ENCODE data around the gene MIPOL1.

Gene MIPOL1

GRCh38 chr14:37434867-37435266 is 237.1 kb downstream of the MIPOL1 start:
- Histone ChIP-seq H3K9me3 (replicated peaks in 1 of 2; ENCODE audit: control insufficient read depth in 2 of 2, insufficient read depth in 1 of 2, low read depth in 1 of 2, low read length in 2 of 2) (no peaks in the 10 kb centered on the region), H3K4ac (ENCODE audit: low read length) (no peak overlapping the region), H3K9ac (ENCODE audit: low read depth, low read length, poor library complexity) (no peak overlapping the region), H4K91ac (ENCODE audit: low read depth, low read length, poor library complexity) (no peak overlapping the region), H3K14ac (ENCODE audit: low read length) (no peak overlapping the region), H2BK15ac (ENCODE audit: low read length) (no peak overlapping the region), H2BK5ac (ENCODE audit: low read length) (no peak overlapping the region), H3K79me1 (ENCODE audit: low read depth, low read length) (no peaks in the 10 kb centered on the region), H3K27ac (replicated peaks; ENCODE audit: low read length) (no peak overlapping the region), H3K23ac (ENCODE audit: low read depth, low read length, poor library complexity) (no peak overlapping the region), H2BK120ac (ENCODE audit: low read depth, low read length) (no peak overlapping the region), H3K4me2 (ENCODE audit: insufficient read depth, low read length, poor library complexity, severe bottlenecking) (no peak overlapping the region), H2AFZ (ENCODE audit: low read length) (no peak overlapping the region), H2AK5ac (ENCODE audit: low read depth, low read length) (no peak overlapping the region), H3K27me3 (ENCODE audit: control insufficient read depth in 3 of 3, insufficient read depth in 3 of 3, low read depth in 1 of 3, low read length in 3 of 3) (no peaks in the 10 kb centered on the region), H2BK12ac (ENCODE audit: low read length) (no peak overlapping the region), H3K4me1 (ENCODE audit: control insufficient read depth in 2 of 2, insufficient read depth in 1 of 2, low read depth in 1 of 2, low read length in 2 of 2) (no peaks in the 10 kb centered on the region), H3K18ac (ENCODE audit: low read length) (no peak overlapping the region), H3K36me3 (replicated peaks in 1 of 2; ENCODE audit: control insufficient read depth in 2 of 2, insufficient read depth in 2 of 2, low read length in 2 of 2) (no peaks in the 10 kb centered on the region), H4K8ac (ENCODE audit: low read depth, low read length) (no peak overlapping the region), H3K4me3 (ENCODE audit: low read length in 2 of 2) (no peak overlapping the region)
- no peak for DNase-seq (ENCODE audit: low spot score)
- WGBS, 2 donors (ENCODE audit: extremely low coverage in 2 of 2, insufficient read length in 2 of 2, insufficient replicate concordance in 1 of 2), result no CpG with 5 or more reads among the region's 3 CpGs

GRCh38 chr14:37436519-37436918 is 238.8 kb downstream of the MIPOL1 start:
- no peak overlapping the region for H2BK120ac ChIP-seq (ENCODE audit: low read depth, low read length)
- H3K4me1 ChIP-seq (ENCODE audit: control insufficient read depth in 2 of 2, insufficient read depth in 1 of 2, low read depth in 1 of 2, low read length in 2 of 2), result no peaks in the 10 kb centered on the region
- no peak overlapping the region for H3K18ac ChIP-seq (ENCODE audit: low read length)
- no peak overlapping the region for H3K23ac ChIP-seq (ENCODE audit: low read depth, low read length, poor library complexity)
- no peak overlapping the region for H2AK5ac ChIP-seq (ENCODE audit: low read depth, low read length)
- no peak overlapping the region for H3K4me2 ChIP-seq (ENCODE audit: insufficient read depth, low read length, poor library complexity, severe bottlenecking)
- H3K4me3 ChIP-seq (ENCODE audit: low read length in 2 of 2), result no peak overlapping the region
- no peaks in the 10 kb centered on the region for H3K9me3 ChIP-seq (replicated peaks in 1 of 2; ENCODE audit: control insufficient read depth in 2 of 2, insufficient read depth in 1 of 2, low read depth in 1 of 2, low read length in 2 of 2)
- no peaks in the 10 kb centered on the region for H3K27me3 ChIP-seq (ENCODE audit: control insufficient read depth in 3 of 3, insufficient read depth in 3 of 3, low read depth in 1 of 3, low read length in 3 of 3)
- no peak overlapping the region for H3K9ac ChIP-seq (ENCODE audit: low read depth, low read length, poor library complexity)
- H2AFZ ChIP-seq (ENCODE audit: low read length), result no peak overlapping the region
- no peaks in the 10 kb centered on the region for H3K79me1 ChIP-seq (ENCODE audit: low read depth, low read length)
- no peak overlapping the region for H4K8ac ChIP-seq (ENCODE audit: low read depth, low read length)
- H4K91ac ChIP-seq (ENCODE audit: low read depth, low read length, poor library complexity), result no peak overlapping the region
- H3K27ac ChIP-seq (replicated peaks; ENCODE audit: low read length), result no peak overlapping the region
- H2BK12ac ChIP-seq (ENCODE audit: low read length), result no peak overlapping the region
- no peak overlapping the region for H2BK5ac ChIP-seq (ENCODE audit: low read length)
- no peak overlapping the region for H2BK15ac ChIP-seq (ENCODE audit: low read length)
- no peak overlapping the region for H3K14ac ChIP-seq (ENCODE audit: low read length)
- H3K4ac ChIP-seq (ENCODE audit: low read length), result no peak overlapping the region
- no peaks in the 10 kb centered on the region for H3K36me3 ChIP-seq (replicated peaks in 1 of 2; ENCODE audit: control insufficient read depth in 2 of 2, insufficient read depth in 2 of 2, low read length in 2 of 2)
- no CpG with 5 or more reads among the region's 3 CpGs for WGBS, 2 donors (ENCODE audit: extremely low coverage in 2 of 2, insufficient read length in 2 of 2, insufficient replicate concordance in 1 of 2)
- DNase-seq (ENCODE audit: low spot score), result no peak

DNA sequence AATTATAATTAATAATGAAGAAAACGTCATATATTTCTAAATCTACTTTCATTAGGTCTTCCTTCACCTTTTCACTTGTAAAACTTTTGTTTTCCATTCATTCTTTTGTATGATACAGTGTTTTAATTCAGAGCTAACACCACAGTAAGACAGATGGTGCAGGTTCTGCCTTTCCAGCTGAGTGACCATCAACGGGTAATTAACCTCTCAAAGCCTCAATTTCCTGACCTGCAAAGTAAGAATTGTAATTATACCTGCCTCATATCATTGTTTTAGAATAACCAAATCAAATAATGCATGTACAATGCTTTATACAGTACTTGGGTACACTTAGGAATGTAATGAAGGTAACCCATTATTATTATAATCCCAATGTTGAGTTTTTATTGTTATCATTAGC is 239.8 kb downstream of the MIPOL1 start:
- Histone ChIP-seq H3K14ac (ENCODE audit: low read length) (no peak overlapping the region), H2BK15ac (ENCODE audit: low read length) (no peak overlapping the region)

GRCh38 chr14:37438444-37438843 is 240.7 kb downstream of the MIPOL1 start:
- Histone ChIP-seq H2AK5ac (ENCODE audit: low read depth, low read length) (no peak overlapping the region), H3K18ac (ENCODE audit: low read length) (no peak overlapping the region), H2AFZ (ENCODE audit: low read length) (no peak overlapping the region), H2BK5ac (ENCODE audit: low read length) (no peak overlapping the region), H3K4me3 (ENCODE audit: low read length in 2 of 2) (no peak overlapping the region), H3K23ac (ENCODE audit: low read depth, low read length, poor library complexity) (no peak overlapping the region), H3K4me1 (ENCODE audit: control insufficient read depth in 2 of 2, insufficient read depth in 1 of 2, low read depth in 1 of 2, low read length in 2 of 2) (no peaks in the 10 kb centered on the region), H3K27ac (replicated peaks; ENCODE audit: low read length) (no peak overlapping the region), H2BK15ac (ENCODE audit: low read length) (no peak overlapping the region), H3K79me1 (ENCODE audit: low read depth, low read length) (no peaks in the 10 kb centered on the region), H3K4ac (ENCODE audit: low read length) (no peak overlapping the region), H4K91ac (ENCODE audit: low read depth, low read length, poor library complexity) (no peak overlapping the region), H4K8ac (ENCODE audit: low read depth, low read length) (no peak overlapping the region), H3K4me2 (ENCODE audit: insufficient read depth, low read length, poor library complexity, severe bottlenecking) (no peak overlapping the region), H3K9me3 (replicated peaks in 1 of 2; ENCODE audit: control insufficient read depth in 2 of 2, insufficient read depth in 1 of 2, low read depth in 1 of 2, low read length in 2 of 2) (no peaks in the 10 kb centered on the region), H2BK120ac (ENCODE audit: low read depth, low read length) (no peak overlapping the region), H2BK12ac (ENCODE audit: low read length) (no peak overlapping the region), H3K14ac (ENCODE audit: low read length) (no peak overlapping the region), H3K27me3 (ENCODE audit: control insufficient read depth in 3 of 3, insufficient read depth in 3 of 3, low read depth in 1 of 3, low read length in 3 of 3) (no peaks in the 10 kb centered on the region), H3K9ac (ENCODE audit: low read depth, low read length, poor library complexity) (no peak overlapping the region), H3K36me3 (replicated peaks in 1 of 2; ENCODE audit: control insufficient read depth in 2 of 2, insufficient read depth in 2 of 2, low read length in 2 of 2) (no peaks in the 10 kb centered on the region)
- no CpG with 5 or more reads among the region's 2 CpGs for WGBS, 2 donors (ENCODE audit: extremely low coverage in 2 of 2, insufficient read length in 2 of 2, insufficient replicate concordance in 1 of 2)
- no peak for DNase-seq (ENCODE audit: low spot score)

More for the DNA sequence above, 239.8 kb downstream of the MIPOL1 start:
- no peak overlapping the region for H2AFZ ChIP-seq (ENCODE audit: low read length)
- H3K79me1 ChIP-seq (ENCODE audit: low read depth, low read length), result no peaks in the 10 kb centered on the region
- H2BK12ac ChIP-seq (ENCODE audit: low read length), result no peak overlapping the region
- no peaks in the 10 kb centered on the region for H3K36me3 ChIP-seq (replicated peaks in 1 of 2; ENCODE audit: control insufficient read depth in 2 of 2, insufficient read depth in 2 of 2, low read length in 2 of 2)
- no peak overlapping the region for H2AK5ac ChIP-seq (ENCODE audit: low read depth, low read length)
- no peak overlapping the region for H4K8ac ChIP-seq (ENCODE audit: low read depth, low read length)
- no peak for DNase-seq (ENCODE audit: low spot score)
- H3K9ac ChIP-seq (ENCODE audit: low read depth, low read length, poor library complexity), result no peak overlapping the region
- no peaks in the 10 kb centered on the region for H3K9me3 ChIP-seq (replicated peaks in 1 of 2; ENCODE audit: control insufficient read depth in 2 of 2, insufficient read depth in 1 of 2, low read depth in 1 of 2, low read length in 2 of 2)
- no peak overlapping the region for H3K23ac ChIP-seq (ENCODE audit: low read depth, low read length, poor library complexity)
- no peak overlapping the region for H3K18ac ChIP-seq (ENCODE audit: low read length)
- no CpG with 5 or more reads among the region's 2 CpGs for WGBS, 2 donors (ENCODE audit: extremely low coverage in 2 of 2, insufficient read length in 2 of 2, insufficient replicate concordance in 1 of 2)
- H2BK5ac ChIP-seq (ENCODE audit: low read length), result no peak overlapping the region
- H3K4me3 ChIP-seq (ENCODE audit: low read length in 2 of 2), result no peak overlapping the region
- no peaks in the 10 kb centered on the region for H3K27me3 ChIP-seq (ENCODE audit: control insufficient read depth in 3 of 3, insufficient read depth in 3 of 3, low read depth in 1 of 3, low read length in 3 of 3)
- H3K4ac ChIP-seq (ENCODE audit: low read length), result no peak overlapping the region
- H2BK120ac ChIP-seq (ENCODE audit: low read depth, low read length), result no peak overlapping the region
- H4K91ac ChIP-seq (ENCODE audit: low read depth, low read length, poor library complexity), result no peak overlapping the region
- H3K27ac ChIP-seq (replicated peaks; ENCODE audit: low read length), result no peak overlapping the region
- no peaks in the 10 kb centered on the region for H3K4me1 ChIP-seq (ENCODE audit: control insufficient read depth in 2 of 2, insufficient read depth in 1 of 2, low read depth in 1 of 2, low read length in 2 of 2)
- no peak overlapping the region for H3K4me2 ChIP-seq (ENCODE audit: insufficient read depth, low read length, poor library complexity, severe bottlenecking)
